H9 (cell line): ENCODE data around the gene CIB4. TPM values are rescaled to one million over a fixed set of nuclear protein-coding genes. Genes with fewer than 3 reads are reported as not detected.

Experiments used
- DNase-seq: peaks from one replicate; pipeline ENCODE4 v3.0.0-alpha.2; 2017
- H2AFZ ChIP-seq: one replicate; pipeline ENCODE4 v1.6.1; 2013; ENCODE audit warnings: mild to moderate bottlenecking, low read length, control low read depth, moderate library complexity
- H2AK5ac ChIP-seq: 2 replicates; pipeline ENCODE4 v1.6.1; 2013; ENCODE audit warnings: low read length, control low read depth, mixed read lengths; ENCODE audit not compliant: insufficient read length
- H2BK120ac ChIP-seq: one replicate; pipeline ENCODE4 v1.6.1; 2013; ENCODE audit warnings: low read depth, mild to moderate bottlenecking, low read length, control low read depth, inconsistent platforms; ENCODE audit not compliant: poor library complexity, severe bottlenecking
- H2BK12ac ChIP-seq: 2 replicates; pipeline ENCODE4 v1.6.1; 2013; ENCODE audit warnings: low read length, control low read depth, mixed read lengths, low read depth; ENCODE audit not compliant: insufficient read length
- H2BK15ac ChIP-seq: 2 replicates; pipeline ENCODE4 v1.6.1; 2013; ENCODE audit warnings: low read depth, low read length, control low read depth
- H2BK20ac ChIP-seq: one replicate; pipeline ENCODE4 v1.6.1; 2013; ENCODE audit warnings: low read depth, mild to moderate bottlenecking, low read length, control low read depth, inconsistent platforms; ENCODE audit not compliant: poor library complexity, severe bottlenecking
- H2BK5ac ChIP-seq: 2 replicates; pipeline ENCODE4 v1.6.1; 2013; ENCODE audit warnings: low read length, control low read depth, mixed read lengths; ENCODE audit not compliant: insufficient read length
- H3K14ac ChIP-seq: 2 replicates; pipeline ENCODE4 v1.6.1; 2013; ENCODE audit warnings: low read length, control low read depth; ENCODE audit not compliant: insufficient read depth
- H3K18ac ChIP-seq: 2 replicates; pipeline ENCODE4 v1.6.1; 2013; ENCODE audit warnings: low read depth, mild to moderate bottlenecking, mixed read lengths, low read length, control low read depth; ENCODE audit not compliant: insufficient read length
- H3K23ac ChIP-seq: 2 replicates; pipeline ENCODE4 v1.6.1; 2013; ENCODE audit warnings: low read length, control low read depth, mixed read lengths, low read depth; ENCODE audit not compliant: insufficient read length
- H3K23me2 ChIP-seq: 2 replicates; pipeline ENCODE4 v1.6.1; 2013; ENCODE audit warnings: low read depth, mild to moderate bottlenecking, mixed read lengths, low read length, control low read depth; ENCODE audit not compliant: insufficient read length, poor library complexity, severe bottlenecking
- H3K27ac ChIP-seq: 2 replicates; pipeline ENCODE4 v1.5.1; 2013; ENCODE audit warnings: low read length, control low read depth, mixed read lengths, low read depth; ENCODE audit not compliant: insufficient read length
- H3K27me3 ChIP-seq: 2 replicates; pipeline ENCODE4 v1.6.1; 2013; ENCODE audit warnings: low read length, control low read depth, inconsistent platforms; ENCODE audit not compliant: insufficient read depth
- H3K4ac ChIP-seq: 2 replicates; pipeline ENCODE4 v1.6.1; 2013; ENCODE audit warnings: low read depth, mild to moderate bottlenecking, control low read depth, inconsistent platforms, low read length, moderate library complexity
- H3K4me1 ChIP-seq: 2 replicates; pipeline ENCODE4 v1.6.1; 2013; ENCODE audit warnings: low read length, control low read depth, inconsistent platforms; ENCODE audit not compliant: insufficient read depth
- H3K4me2 ChIP-seq: 2 replicates; pipeline ENCODE4 v1.6.1; 2013; ENCODE audit warnings: low read length, control low read depth, mixed read lengths; ENCODE audit not compliant: insufficient read length, insufficient read depth
- H3K56ac ChIP-seq: 2 replicates; pipeline ENCODE4 v1.6.1; 2013; ENCODE audit warnings: low read depth, mild to moderate bottlenecking, mixed read lengths, low read length, control low read depth; ENCODE audit not compliant: insufficient read length
- H3K79me1 ChIP-seq: 2 replicates; pipeline ENCODE4 v1.6.1; 2013; ENCODE audit warnings: low read depth, mild to moderate bottlenecking, moderate library complexity, low read length, control low read depth, inconsistent platforms; ENCODE audit not compliant: insufficient read depth, poor library complexity, severe bottlenecking
- H3K79me2 ChIP-seq: 2 replicates; pipeline ENCODE4 v1.6.1; 2013; ENCODE audit warnings: low read length, control low read depth, inconsistent platforms; ENCODE audit not compliant: insufficient read depth
- H3K9ac ChIP-seq: 2 replicates; pipeline ENCODE4 v1.6.1; 2013; ENCODE audit warnings: low read length, control low read depth, mixed read lengths; ENCODE audit not compliant: insufficient read length; ENCODE audit errors: extremely low read depth
- H3K9me3 ChIP-seq: one replicate; pipeline ENCODE4 v1.6.1; 2013; ENCODE audit warnings: low read depth, low read length, inconsistent platforms; ENCODE audit not compliant: control insufficient read depth
- H3T11ph ChIP-seq: one replicate; pipeline ENCODE4 v1.6.1; 2013; ENCODE audit warnings: mild to moderate bottlenecking, low read length, control low read depth, inconsistent platforms
- H4K20me1 ChIP-seq: one replicate; pipeline ENCODE4 v1.6.1; 2013; ENCODE audit not compliant: control insufficient read depth, insufficient read length, insufficient read depth
- H4K5ac ChIP-seq: 2 replicates; pipeline ENCODE4 v1.6.1; 2013; ENCODE audit warnings: low read depth, mild to moderate bottlenecking, mixed read lengths, low read length, control low read depth; ENCODE audit not compliant: insufficient read length
- H4K8ac ChIP-seq: replicated peaks from 2 replicates; pipeline ENCODE4 v1.6.1; 2013; ENCODE audit warnings: low read length, control low read depth, mixed read lengths, low read depth; ENCODE audit not compliant: insufficient read length
- H4K91ac ChIP-seq: 2 replicates; pipeline ENCODE4 v1.6.1; 2013; ENCODE audit warnings: low read depth, mild to moderate bottlenecking, moderate library complexity, mixed read lengths, low read length, control low read depth; ENCODE audit not compliant: insufficient read length
- H3K27ac Mint-ChIP-seq, 3 experiments: 2 replicates in 2 of 3; 3 replicates in 1 of 3; pipeline ENCODE4 v1.8.0; 2020 to 2021; ENCODE audit warnings: mixed read lengths in 3 of 3, mild to moderate bottlenecking in 1 of 3, moderate library complexity in 1 of 3
- H3K27me3 Mint-ChIP-seq: 2 replicates; pipeline ENCODE4 v1.8.0; 2021; ENCODE audit warnings: low read depth, mild to moderate bottlenecking, moderate library complexity, mixed read lengths
- H3K36me3 Mint-ChIP-seq, 3 experiments: 2 replicates in 2 of 3; 3 replicates in 1 of 3; pipeline ENCODE4 v1.8.0; 2020 to 2021; ENCODE audit warnings: low read depth in 3 of 3, mixed read lengths in 3 of 3; ENCODE audit not compliant: insufficient read depth in 1 of 3
- H3K4me1 Mint-ChIP-seq, 2 experiments: 2 replicates each; pipeline ENCODE4 v1.8.0; 2020; ENCODE audit warnings: mixed read lengths in 2 of 2
- H3K4me3 Mint-ChIP-seq, 2 experiments: 2 replicates in 1 of 2; 3 replicates in 1 of 2; pipeline ENCODE4 v1.8.0; 2020 to 2021; ENCODE audit warnings: mild to moderate bottlenecking in 2 of 2, mixed read lengths in 2 of 2, moderate library complexity in 1 of 2
- H3K9me3 Mint-ChIP-seq, 2 experiments: 2 replicates in 1 of 2; 3 replicates in 1 of 2; pipeline ENCODE4 v1.8.0; 2020; ENCODE audit warnings: mild to moderate bottlenecking in 2 of 2, mixed read lengths in 2 of 2, moderate library complexity in 1 of 2
- WGBS: extraction: QIAGEN DNeasy Blood & Tissue Kit; methylation state at CpG from one replicate; pipeline ENCODE4 v1.1.7; 2013; ENCODE audit warnings: missing lambda C conversion rate, low lambda C conversion rate, mixed read lengths; ENCODE audit not compliant: insufficient read length; ENCODE audit errors: extremely low coverage; 5-methylcytosine and 5-hydroxymethylcytosine counted together
- total RNA-seq: library from RNA; stranded (reverse); gene quantifications from 2 replicates; pipeline ENCODE4 v1.2.1, GENCODE V29; 2021
- TF ChIP-seq, protein P1 (sequence below): fragments of 200-600 bp; sonication (generic); conservative IDR thresholded peaks from 3 replicates; pipeline ENCODE4 v1.8.0; 2021; ENCODE audit warnings: antibody characterized with exemption, mild to moderate bottlenecking

Gene CIB4
- total RNA-seq, 1 experiment from 2014 or later = not detected

DNA sequence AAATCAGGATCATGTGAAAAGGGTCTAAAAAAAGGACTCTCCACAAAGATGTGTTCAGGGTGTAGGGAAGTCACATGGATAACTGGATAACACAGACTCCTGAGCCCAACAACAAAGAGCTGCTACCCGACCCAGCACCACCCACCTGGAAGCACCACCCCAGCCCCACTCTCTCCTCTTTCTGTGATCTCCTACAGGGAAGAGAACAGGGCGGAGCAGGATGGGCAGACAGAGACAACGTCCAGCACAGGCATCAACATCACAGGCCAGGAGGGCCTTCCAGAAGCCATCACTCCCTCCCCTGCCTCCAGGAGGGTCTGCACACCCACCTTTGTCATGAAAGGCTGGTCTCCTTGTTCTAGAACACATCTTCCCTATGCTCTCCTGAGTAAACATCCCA, 1.3 kb upstream of the CIB4 start:
- H3K27me3 ChIP-seq = no peaks in the 10 kb centered on the region
- no peak overlapping the region for H3K56ac ChIP-seq
- peak; percentile 21 for DNase-seq
- H3K4me1 ChIP-seq = 0 out of 2 replicates have a peak, but pooled peaks cover 3% of the 10 kb centered on the region
- H2AK5ac ChIP-seq = no peak overlapping the region
- no peak overlapping the region for H4K91ac ChIP-seq
- H3K9me3 ChIP-seq = no peaks in the 10 kb centered on the region
- no peak overlapping the region for H2BK5ac ChIP-seq
- H4K5ac ChIP-seq = no peak overlapping the region
- peaks cover 29 to 45% of the 10 kb centered on the region in 2 experiments for H3K4me1 Mint-ChIP-seq
- no peaks in the 10 kb centered on the region for H3K79me1 ChIP-seq
- no peak overlapping the region for H3T11ph ChIP-seq
- H4K20me1 ChIP-seq = no peaks in the 10 kb centered on the region
- H3K4me2 ChIP-seq = no peak overlapping the region
- peak overlapping the region; percentile 40 for H3K18ac ChIP-seq
- H3K36me3 Mint-ChIP-seq = no peaks in the 10 kb centered on the region
- WGBS = no CpG with 5 or more reads among the region's 3 CpGs
- no peaks in the 10 kb centered on the region for H3K9me3 Mint-ChIP-seq
- H3K79me2 ChIP-seq = no peaks in the 10 kb centered on the region
- no peak overlapping the region for H3K4me3 Mint-ChIP-seq
- no peaks in the 10 kb centered on the region for H3K23me2 ChIP-seq
- H3K27me3 Mint-ChIP-seq = peaks cover 25% of the 10 kb centered on the region
- no peak overlapping the region for H3K23ac ChIP-seq
- no peak overlapping the region for H3K27ac ChIP-seq
- H4K8ac ChIP-seq = no peak overlapping the region
- no peak overlapping the region for H3K14ac ChIP-seq
- no peak overlapping the region for H2AFZ ChIP-seq
- no peak overlapping the region for H2BK120ac ChIP-seq
- no peak overlapping the region for H2BK15ac ChIP-seq
- H2BK12ac ChIP-seq = no peak overlapping the region
- H2BK20ac ChIP-seq = no peak overlapping the region
- no peak overlapping the region for H3K4ac ChIP-seq
- H3K9ac ChIP-seq = no peak overlapping the region
- TF ChIP-seq, protein P1, sequence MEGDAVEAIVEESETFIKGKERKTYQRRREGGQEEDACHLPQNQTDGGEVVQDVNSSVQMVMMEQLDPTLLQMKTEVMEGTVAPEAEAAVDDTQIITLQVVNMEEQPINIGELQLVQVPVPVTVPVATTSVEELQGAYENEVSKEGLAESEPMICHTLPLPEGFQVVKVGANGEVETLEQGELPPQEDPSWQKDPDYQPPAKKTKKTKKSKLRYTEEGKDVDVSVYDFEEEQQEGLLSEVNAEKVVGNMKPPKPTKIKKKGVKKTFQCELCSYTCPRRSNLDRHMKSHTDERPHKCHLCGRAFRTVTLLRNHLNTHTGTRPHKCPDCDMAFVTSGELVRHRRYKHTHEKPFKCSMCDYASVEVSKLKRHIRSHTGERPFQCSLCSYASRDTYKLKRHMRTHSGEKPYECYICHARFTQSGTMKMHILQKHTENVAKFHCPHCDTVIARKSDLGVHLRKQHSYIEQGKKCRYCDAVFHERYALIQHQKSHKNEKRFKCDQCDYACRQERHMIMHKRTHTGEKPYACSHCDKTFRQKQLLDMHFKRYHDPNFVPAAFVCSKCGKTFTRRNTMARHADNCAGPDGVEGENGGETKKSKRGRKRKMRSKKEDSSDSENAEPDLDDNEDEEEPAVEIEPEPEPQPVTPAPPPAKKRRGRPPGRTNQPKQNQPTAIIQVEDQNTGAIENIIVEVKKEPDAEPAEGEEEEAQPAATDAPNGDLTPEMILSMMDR = no peak
- no peak overlapping the region for H3K27ac Mint-ChIP-seq
